Spleen (tissue), 11 donors: Measurements from ENCODE around the gene CYP4F3. TPM values are rescaled to one million over a fixed set of nuclear protein-coding genes. Genes with fewer than 3 reads are reported as not detected.

ENCODE experiments used
- DNase-seq: peaks from one replicate; pipeline ENCODE4 v3.0.0-alpha.2; 2020
- H3K27ac ChIP-seq, 8 donors: fragments of 200-600 bp; sonication (generic) in 7 of 8; 1 replicate in 4 of 8; 2 replicates in 4 of 8; pipeline versions ENCODE4 v1.5.0 to v1.8.0; 2016 to 2021; ENCODE audit warnings: inconsistent platforms in 4 of 8, mild to moderate bottlenecking in 4 of 8, moderate library complexity in 1 of 8
- H3K27me3 ChIP-seq, 7 donors: fragments of 200-600 bp; sonication (generic) in 6 of 7; replicated peaks in 1 of 7; 1 replicate in 4 of 7; 2 replicates in 3 of 7; pipeline versions ENCODE4 v1.5.0 to v1.8.0; 2016 to 2021; ENCODE audit warnings: inconsistent platforms in 3 of 7, mild to moderate bottlenecking in 1 of 7
- H3K36me3 ChIP-seq, 6 donors: fragments of 200-600 bp; sonication (generic) in 5 of 6; 1 replicate in 4 of 6; 2 replicates in 2 of 6; pipeline versions ENCODE4 v1.5.0 to v1.8.0; 2016 to 2021; ENCODE audit warnings: inconsistent platforms in 2 of 6
- H3K4me1 ChIP-seq, 6 donors: fragments of 200-600 bp; sonication (generic) in 5 of 6; 1 replicate in 3 of 6; 2 replicates in 3 of 6; pipeline versions ENCODE4 v1.5.0 to v1.8.0; 2016 to 2021; ENCODE audit warnings: inconsistent platforms in 3 of 6
- H3K4me3 ChIP-seq, 8 donors: fragments of 200-600 bp; sonication (generic) in 7 of 8; 1 replicate in 4 of 8; 2 replicates in 4 of 8; pipeline versions ENCODE4 v1.5.0 to v1.8.0; 2016 to 2021; ENCODE audit warnings: inconsistent platforms in 4 of 8, mild to moderate bottlenecking in 4 of 8, moderate library complexity in 2 of 8
- H3K9me3 ChIP-seq, 8 donors: fragments of 200-600 bp; sonication (generic) in 7 of 8; 1 replicate in 4 of 8; 2 replicates in 4 of 8; pipeline versions ENCODE4 v1.5.0 to v1.8.0; 2016 to 2021; ENCODE audit warnings: inconsistent platforms in 4 of 8
- CTCF ChIP-seq, 11 experiments: fragments of 200-600 bp in 7 of 11; fragments of 450-650 bp in 4 of 11; sonication (generic) in 4 of 11; IDR thresholded peaks in 8 of 11; conservative IDR thresholded peaks in 3 of 11; 1 replicate in 7 of 11; 2 replicates in 4 of 11; pipeline versions ENCODE4 v1.4.0 to v1.8.0; 2016 to 2021; ENCODE audit warnings: antibody characterized with exemption in 11 of 11, inconsistent platforms in 4 of 11, mild to moderate bottlenecking in 1 of 11
- POLR2A ChIP-seq, 3 donors: fragments of 450-650 bp; IDR thresholded peaks; one replicate each; pipeline ENCODE4 v1.5.1; 2017; ENCODE audit warnings: antibody characterized with exemption in 3 of 3, mild to moderate bottlenecking in 1 of 3
- POLR2AphosphoS5 ChIP-seq, 3 donors: sonication (generic); formaldehyde crosslinking; IDR thresholded peaks; one replicate each; pipeline ENCODE4 v1.5.1; 2017; ENCODE audit warnings: antibody characterized with exemption in 3 of 3
- WGBS, 5 donors: extraction: QIAGEN DNeasy Blood & Tissue Kit in 3 of 5; methylation state at CpG; one replicate each; pipeline versions ENCODE4 v1.1.5 to v1.1.7; 2013 to 2018; 5-methylcytosine and 5-hydroxymethylcytosine counted together
- intact Hi-C: fragments of 100-400 bp; cut with DNase I; formaldehyde crosslinking; loops from one replicate; pipeline ENCODE4 v1.15.0; 2023; ENCODE audit warnings: low total_unique reads
- polyA plus RNA-seq, 3 donors: library from polyadenylated mRNA; stranded (reverse); fragments of 200-250 nt; gene quantifications; one replicate each; pipeline ENCODE4 v1.2.1, GENCODE V29; 2013
- total RNA-seq, 7 donors: library from RNA; depleted of rRNA in 3 of 7; stranded (reverse); fragments of >200 nt in 3 of 7; fragmentation: NEBNext Ultra II Directional in 4 of 7; extraction: Animal tissue kit (Norgen Biotek cat#: 25700) in 4 of 7; gene quantifications; one replicate each; pipeline versions ENCODE4 v1.1.0 to v1.2.1, GENCODE V29; 2016 to 2021
- donor health status: healthy with polysubstance abuse.
- donor health status: DM: no; HTN: no; CAD: no; lungs with moderate emphysema.
- donor health status: DM: no; HTN: no; CAD: no.
- donor health status: Bipolar disorder and iron deficiency.
- donor health status: healthy.
- donor health status: DM: no; HTN: no; CAD: no.
- donor health status: DM: yes; HTN: yes; CAD: no.

Gene CYP4F3
- total and polyA plus RNA-seq, 10 donors = 0.03 to 44.1 (median 5.2) TPM

- 77 to 83% (median 80%) methylated on average over 10 of the region's 10 CpGs for WGBS, 5 donors
- no peak for DNase-seq
Observed at GRCh38 chr19:15683411-15683810, 42.7 kb downstream of the CYP4F3 start.

GRCh38 chr19:15684828-15685227 lies 44.1 kb downstream of the CYP4F3 start:
- H3K27me3 ChIP-seq = peaks cover 0 to 46% (median 0%) of the 10 kb centered on the region in 7 donors
- H3K36me3 ChIP-seq = peaks cover 0 to 87% (median 0%) of the 10 kb centered on the region in 6 donors
- no peaks in the 10 kb centered on the region for H3K4me1 ChIP-seq
- WGBS, 5 donors = 22 to 50% (median 32%) methylated on average over 6 to 9 of the region's 9 CpGs
- TF ChIP-seq CTCF (IDR thresholded peaks at IDR 0.05 in 8 of 11, conservative IDR thresholded peaks at IDR 0.05 in 3 of 11) (no peak), POLR2AphosphoS5 (IDR thresholded peaks at IDR 0.05) (no peak), POLR2A (IDR thresholded peaks at IDR 0.05) (no peak)
- intact Hi-C loops = no loop called here
- H3K27ac ChIP-seq = no peak overlapping the region
- peaks cover 0 to 24% (median 12%) of the 10 kb centered on the region in 8 donors for H3K9me3 ChIP-seq
- H3K4me3 ChIP-seq = no peak overlapping the region
- DNase-seq = no peak

More at GRCh38 chr19:15683411-15683810, 42.7 kb downstream of the CYP4F3 start:
- no peak overlapping the region for H3K27ac ChIP-seq
- peaks cover 0 to 60% (median 0%) of the 10 kb centered on the region in 7 donors for H3K27me3 ChIP-seq
- no peak overlapping the region for H3K4me3 ChIP-seq
- intact Hi-C loops = no loop called here
- peaks cover 0 to 10% (median 5%) of the 10 kb centered on the region in 8 donors for H3K9me3 ChIP-seq
- no peaks in the 10 kb centered on the region for H3K4me1 ChIP-seq
- H3K36me3 ChIP-seq = peaks cover 0 to 99% (median 0%) of the 10 kb centered on the region in 6 donors
- no peak for TF ChIP-seq CTCF (IDR thresholded peaks at IDR 0.05 in 8 of 11, conservative IDR thresholded peaks at IDR 0.05 in 3 of 11)

- no peak overlapping the region for H3K4me3 ChIP-seq
- H3K4me1 ChIP-seq = no peaks in the 10 kb centered on the region
- H3K27ac ChIP-seq = no peak overlapping the region
- 63 to 73% (median 70%) methylated on average over 12 to 19 of the region's 19 CpGs for WGBS, 5 donors
- peaks cover 0 to 33% (median 0%) of the 10 kb centered on the region in 6 donors for H3K36me3 ChIP-seq
- peaks cover 0 to 44% (median 0%) of the 10 kb centered on the region in 7 donors for H3K27me3 ChIP-seq
- H3K9me3 ChIP-seq = peaks cover 0 to 12% (median 0%) of the 10 kb centered on the region in 8 donors
- intact Hi-C loops = no loop called here
- DNase-seq = no peak
- TF ChIP-seq POLR2AphosphoS5 (IDR thresholded peaks at IDR 0.05) (no peak), POLR2A (IDR thresholded peaks at IDR 0.05) (no peak), CTCF (IDR thresholded peaks at IDR 0.05 in 8 of 11, conservative IDR thresholded peaks at IDR 0.05 in 3 of 11) (no peak)
Observed at GRCh38 chr19:15696654-15697194, 56.0 kb downstream of the CYP4F3 start.

GRCh38 chr19:15701757-15702533 lies 61.2 kb downstream of the CYP4F3 start:
- 52 to 84% (median 65%) methylated on average over 3 to 4 of the region's 4 CpGs for WGBS, 5 donors
- no peak overlapping the region for H3K4me3 ChIP-seq
- no peak overlapping the region for H3K27ac ChIP-seq
- peaks cover 0 to 53% (median 0%) of the 10 kb centered on the region in 7 donors for H3K27me3 ChIP-seq
- peaks cover 0 to 19% (median 0%) of the 10 kb centered on the region in 6 donors for H3K36me3 ChIP-seq
- peaks cover 0 to 14% (median 0%) of the 10 kb centered on the region in 6 donors for H3K4me1 ChIP-seq
- H3K9me3 ChIP-seq = peaks cover 0 to 10% (median 0%) of the 10 kb centered on the region in 8 donors
- TF ChIP-seq CTCF (IDR thresholded peaks at IDR 0.05 in 8 of 11, conservative IDR thresholded peaks at IDR 0.05 in 3 of 11) (no peak), POLR2A (IDR thresholded peaks at IDR 0.05) (no peak), POLR2AphosphoS5 (IDR thresholded peaks at IDR 0.05) (no peak)
- no peak for DNase-seq
- intact Hi-C loops = no loop called here
